ENCODE data around the gene VPS4A. TPM values are rescaled to one million over a fixed set of nuclear protein-coding genes. Genes with fewer than 3 reads are reported as not detected.

The VPS4A gene
- total and polyA plus RNA-seq, 2 of the 4 experiments (the other 2 are of a cell fraction): 23.3 to 25.2 TPM

- Histone ChIP-seq H3K56ac (ENCODE audit: extremely low read depth, insufficient read depth, low read length) (no peak overlapping the region), H3K18ac (ENCODE audit: low read depth, low read length) (no peak overlapping the region), H2BK15ac (ENCODE audit: low read depth, low read length) (no peak overlapping the region), H4K91ac (ENCODE audit: insufficient read depth, low read depth, low read length) (no peak overlapping the region), H3K36me3 (ENCODE audit: control insufficient read depth, insufficient read depth, low read length) (peaks cover 35% of the 10 kb centered on the region), H3K4ac (ENCODE audit: low read depth, low read length) (no peak overlapping the region), H2AK9ac (replicated peaks; ENCODE audit: low read depth, low read length, poor library complexity) (no peak overlapping the region), H2BK5ac (ENCODE audit: low read depth, low read length, poor library complexity, severe bottlenecking) (no peak overlapping the region), H2AFZ (replicated peaks; ENCODE audit: low read length, poor library complexity) (no peak overlapping the region), H3K27ac (ENCODE audit: insufficient read depth, low read length) (no peak overlapping the region), H4K5ac (ENCODE audit: low read depth, low read length) (no peak overlapping the region), H3K9ac (ENCODE audit: low read depth, low read length) (no peak overlapping the region), H3K27me3 (ENCODE audit: control insufficient read depth, insufficient read depth, low read length) (no peaks in the 10 kb centered on the region), H4K8ac (ENCODE audit: low read depth in 2 of 2, low read length in 2 of 2) (no peak overlapping the region), H3K4me1 (ENCODE audit: control insufficient read depth, insufficient read depth, low read length) (peaks cover 4% of the 10 kb centered on the region), H2BK20ac (ENCODE audit: low read depth, low read length) (no peak overlapping the region), H3K4me3 (ENCODE audit: insufficient read depth, low read depth, low read length) (no peak overlapping the region), H3K14ac (replicated peaks; ENCODE audit: low read depth, low read length) (no peak overlapping the region), H3K9me1 (ENCODE audit: insufficient read depth, low read length) (peaks cover 12% of the 10 kb centered on the region), H2BK120ac (ENCODE audit: low read depth, low read length) (no peak overlapping the region), H4K20me1 (ENCODE audit: insufficient read depth, low read length) (peaks cover 3% of the 10 kb centered on the region; the same call in 1 of the 2 replicates), H3K4me2 (ENCODE audit: low read depth, low read length) (no peak overlapping the region), H3K23ac (ENCODE audit: low read depth, low read length) (no peak overlapping the region), H3K9me3 (ENCODE audit: control insufficient read depth, insufficient read depth, low read length) (no peaks in the 10 kb centered on the region), H2AK5ac (ENCODE audit: low read depth, low read length) (no peak overlapping the region), H3K79me1 (ENCODE audit: low read depth in 1 of 2, low read length in 2 of 2) (peaks cover 7 to 64% of the 10 kb centered on the region in 2 experiments; a peak in 3 of 4 replicates)
- BruUV-seq (replicated peaks): no TSS peak
- TF ChIP-seq CHD1 (IDR thresholded peaks at IDR 0.05; ENCODE audit: low read depth, low read length): no peak
- no peak for TF ChIP-seq RCOR1 (IDR thresholded peaks at IDR 0.05; ENCODE audit: insufficient replicate concordance, low read length)
- TF ChIP-seq CTCF (conservative IDR thresholded peaks at IDR 0.05; ENCODE audit: low read depth, low read length): no peak
- TF ChIP-seq POLR2A (IDR thresholded peaks at IDR 0.05; ENCODE audit: low read depth, low read length): no peak
- TF ChIP-seq SMC3 (IDR thresholded peaks at IDR 0.05; ENCODE audit: low read depth, low read length): no peak
- CTCF ChIA-PET: no interaction called here
- dilution Hi-C loops (cut with HindIII; ENCODE audit: low sequenced_read_pairs, unreplicated experiment): no loop called here
- no peak for ATAC-seq (ENCODE audit: low read depth)
- POLR2A ChIA-PET (ENCODE audit: unreplicated experiment): no interaction called here
- no CpG with 5 or more reads among the region's 4 CpGs for WGBS, 2 experiments (ENCODE audit: extremely low coverage in 2 of 2, insufficient read length in 1 of 2)
- intact Hi-C loops (cut with micrococcal nuclease): no loop called here
- DNase-seq: no peak
- in situ Hi-C loops (cut with MboI; ENCODE audit: low sequenced_read_pairs): no loop called here
Measured at GRCh38 chr16:69298261-69298660, 12.9 kb upstream of the VPS4A start.

Measured in IMR-90 (cell line).